ENCODE measurements around the gene HIBADH.
"Not testable (repeated sequence)": the region's sequence is repeated elsewhere in the genome, so short reads cannot be mapped to it uniquely, and the experiment has no call there.

Gene HIBADH

GRCh38 chr7:27600247-27600646, 62.4 kb downstream of the HIBADH start:
- DNase-seq (ENCODE audit: low read depth), result peak; percentile 13

DNA sequence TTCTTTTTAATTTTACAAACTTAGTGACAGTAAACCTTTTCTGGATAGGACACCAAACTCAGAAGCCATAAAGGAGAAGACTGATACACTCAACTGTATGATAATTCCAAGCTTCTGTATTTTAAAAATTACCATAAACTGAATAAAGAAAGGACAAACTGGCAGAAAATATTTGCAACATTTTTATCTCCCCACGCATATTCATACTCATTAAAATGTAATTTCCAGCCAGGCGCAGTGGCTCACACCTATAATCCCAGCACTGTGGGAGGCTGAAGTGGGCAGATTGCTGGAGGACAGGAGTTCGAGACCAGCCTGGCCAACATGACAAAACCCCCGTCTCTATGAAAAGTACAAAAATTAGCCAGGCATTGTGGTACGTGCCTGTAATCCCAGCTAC, 67.7 kb downstream of the HIBADH start:
- no peak for DNase-seq (ENCODE audit: low read depth)

DNA sequence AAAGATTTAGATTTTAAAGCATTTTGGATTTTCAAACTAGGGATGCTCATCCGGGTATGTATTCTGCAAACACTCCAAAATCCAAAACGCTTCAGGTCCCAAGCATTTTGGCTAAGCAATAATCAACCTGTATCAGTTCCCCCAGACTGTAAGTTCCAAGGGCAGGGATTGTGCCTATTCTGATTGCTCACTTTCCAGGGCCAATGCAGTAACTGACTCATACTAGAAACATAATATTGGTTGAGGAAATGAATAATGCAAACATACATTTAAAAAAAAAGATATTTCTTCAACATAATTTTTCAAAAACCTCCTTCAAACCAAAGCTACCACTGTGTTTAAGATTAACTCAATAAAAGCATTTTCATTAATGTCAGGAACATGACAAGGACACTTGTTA, 69.5 kb downstream of the HIBADH start:
- DNase-seq (ENCODE audit: low read depth), result no peak

- no peak for DNase-seq (ENCODE audit: low read depth)
Measured at GRCh38 chr7:27590416-27590815, 72.3 kb downstream of the HIBADH start.

GRCh38 chr7:27587429-27587828, 75.3 kb downstream of the HIBADH start:
- no peak for DNase-seq (ENCODE audit: low read depth)

- DNase-seq (ENCODE audit: low read depth), result no peak
Measured at GRCh38 chr7:27586825-27587224, 75.9 kb downstream of the HIBADH start.

DNA sequence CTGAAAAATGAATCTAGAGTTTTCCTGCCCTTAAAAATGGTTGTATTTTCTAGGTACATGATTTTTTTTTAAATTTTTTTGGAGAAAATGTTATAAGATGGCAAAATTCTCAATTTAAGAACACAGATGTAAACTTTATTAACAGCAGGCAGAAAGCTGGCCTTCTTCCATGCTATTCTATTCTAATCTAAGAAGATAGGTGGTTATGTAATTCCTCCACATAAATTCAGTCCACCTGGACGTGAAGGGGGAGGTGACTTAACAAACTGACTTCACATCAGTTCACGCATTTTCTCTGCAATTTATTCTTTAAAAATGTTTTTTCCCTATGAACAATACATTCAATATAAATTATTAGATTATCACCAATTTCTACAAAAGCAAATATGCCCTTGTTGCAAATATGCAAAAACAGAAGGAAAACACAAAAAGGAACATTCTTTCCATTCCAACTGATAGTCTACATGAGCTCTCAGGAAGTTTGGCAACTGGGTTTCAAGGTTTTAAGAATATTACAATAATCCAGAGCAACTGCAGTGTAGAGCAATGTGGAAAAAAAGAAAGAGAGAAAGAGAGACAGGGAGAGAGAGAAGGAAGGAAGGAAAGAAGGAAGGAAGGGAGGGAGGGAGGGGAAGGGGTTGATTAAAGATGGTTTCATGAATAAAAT, 76.8 kb downstream of the HIBADH start:
- DNase-seq (ENCODE audit: low read depth), result peak; percentile 15

DNA sequence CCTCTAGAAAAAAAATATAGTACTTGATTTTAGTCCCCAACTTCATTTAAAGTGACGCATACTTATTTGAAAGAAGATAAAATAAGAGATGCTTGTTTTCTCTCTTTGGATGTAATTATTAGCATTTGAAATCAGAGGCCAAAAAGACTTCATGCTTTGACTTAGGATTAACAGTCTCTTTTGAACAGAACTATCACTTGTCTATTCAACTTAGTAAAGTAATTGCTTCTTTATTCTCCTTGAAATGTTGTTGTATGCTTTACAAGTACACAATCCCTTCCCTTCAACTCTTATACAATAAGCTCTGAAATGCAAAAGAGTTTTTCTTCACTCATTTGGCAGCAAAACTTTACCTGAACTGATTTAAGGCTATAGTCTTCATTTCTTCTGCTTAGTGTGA, 80.8 kb downstream of the HIBADH start:
- DNase-seq (ENCODE audit: low read depth), result no peak

DNA sequence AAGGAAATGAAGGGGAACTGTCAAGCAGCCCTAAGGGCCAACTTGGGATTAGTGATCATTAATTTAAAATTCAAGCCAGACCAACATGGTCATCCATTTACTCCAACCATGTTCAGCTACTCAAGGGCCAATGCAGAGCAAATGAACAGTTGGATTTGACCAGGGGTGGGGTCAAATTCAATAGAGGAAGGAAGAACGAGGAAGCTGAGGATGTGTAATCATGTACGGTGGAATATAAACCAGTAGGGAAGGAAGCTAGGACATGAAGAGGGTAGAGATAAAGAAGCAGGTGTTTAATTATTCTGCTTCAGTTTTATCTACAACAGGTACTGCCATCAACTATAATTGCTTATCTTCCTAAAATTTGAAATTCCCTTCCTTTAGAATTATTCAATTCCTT, 81.6 kb downstream of the HIBADH start:
- no peak for DNase-seq (ENCODE audit: low read depth)

DNA sequence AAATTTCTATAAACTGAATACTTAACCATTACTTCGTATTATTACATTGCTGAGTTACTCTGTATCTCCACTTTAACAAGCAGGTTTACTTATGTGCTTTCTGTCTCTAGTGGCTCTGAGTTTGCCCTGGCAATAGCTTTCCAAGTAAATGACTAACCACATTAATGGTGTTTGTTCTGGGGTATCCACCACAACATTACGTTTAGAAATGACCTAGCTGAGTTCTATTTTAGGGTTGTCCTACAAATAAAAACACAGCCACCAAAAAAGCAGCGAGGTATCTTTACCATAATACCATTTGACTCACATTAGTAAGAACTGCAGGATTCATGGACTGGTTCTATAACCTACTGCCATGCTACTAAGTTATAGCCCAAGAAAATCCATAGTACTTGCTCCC, 83.1 kb downstream of the HIBADH start:
- DNase-seq (ENCODE audit: low read depth), result peak; percentile 8

DNA sequence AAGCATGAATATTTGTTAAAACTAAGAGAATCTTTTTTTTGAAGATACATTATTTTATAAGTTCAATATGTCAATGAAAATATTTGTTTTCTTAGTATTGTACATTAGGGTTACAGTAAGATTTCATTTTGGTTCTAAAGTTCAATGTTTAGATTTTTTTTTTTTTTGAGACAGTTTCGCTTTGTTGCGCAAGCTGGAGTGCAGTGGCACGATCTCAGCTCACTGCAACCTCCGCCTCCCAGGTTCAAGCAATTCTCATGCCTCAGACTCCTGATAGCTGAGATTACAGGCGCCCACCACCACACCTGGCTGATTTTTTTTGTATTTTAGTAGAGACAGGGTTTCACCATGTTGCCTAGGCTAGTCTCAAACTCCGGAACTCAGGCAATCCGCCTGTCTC, 84.5 kb downstream of the HIBADH start:
- DNase-seq (ENCODE audit: low read depth), result not testable (repeated sequence)

GRCh38 chr7:27576360-27576944, 86.2 kb downstream of the HIBADH start:
- peak; percentile 57 for DNase-seq (ENCODE audit: low read depth)

GRCh38 chr7:27575613-27576012, 87.1 kb downstream of the HIBADH start:
- no peak for DNase-seq (ENCODE audit: low read depth)

DNA sequence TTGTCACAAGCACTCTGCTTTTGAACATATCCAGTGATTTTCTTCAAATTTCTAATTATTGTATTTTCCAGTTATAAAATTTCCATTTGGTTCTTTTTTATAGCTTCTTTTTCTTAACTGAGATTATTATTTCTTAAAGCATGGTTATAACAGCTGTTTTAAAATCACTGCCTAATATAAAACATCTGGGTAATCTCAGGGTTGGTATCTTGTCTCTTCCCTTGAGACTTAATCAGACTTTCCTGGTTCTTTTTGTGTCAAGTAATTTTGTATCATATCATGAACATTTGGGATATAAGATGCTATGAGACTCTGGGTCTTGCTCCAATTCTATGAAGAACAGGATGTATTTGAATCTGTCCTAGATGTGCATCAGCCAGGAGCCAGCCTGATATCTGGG, 93.6 kb downstream of the HIBADH start:
- DNase-seq (ENCODE audit: low read depth), result no peak

DNA sequence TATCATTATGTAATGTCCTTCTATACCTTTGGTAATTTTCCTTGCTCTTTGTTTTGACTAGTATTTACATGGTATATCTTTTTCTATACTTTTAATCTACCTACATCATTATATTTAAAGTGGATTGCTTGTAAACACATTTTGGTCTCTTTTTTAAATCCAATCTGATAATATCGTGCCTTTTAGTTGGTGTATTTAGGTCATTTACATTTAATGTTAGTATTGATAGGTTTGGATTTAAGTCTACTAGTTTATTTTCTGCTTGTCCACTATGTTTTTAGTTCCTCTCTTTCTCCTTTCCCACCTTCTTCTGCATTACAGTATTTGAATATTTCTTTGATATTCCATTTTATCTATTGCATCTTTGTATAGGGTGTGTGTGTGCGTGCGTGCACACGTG, 95.4 kb downstream of the HIBADH start:
- DNase-seq (ENCODE audit: low read depth), result no peak

- no peak for DNase-seq (ENCODE audit: low read depth)
Measured at GRCh38 chr7:27564881-27565482, 97.7 kb downstream of the HIBADH start.

GRCh38 chr7:27560706-27561235, 101.9 kb downstream of the HIBADH start:
- DNase-seq (ENCODE audit: low read depth), result peak; percentile 86

- no peak for DNase-seq (ENCODE audit: low read depth)
Measured at GRCh38 chr7:27555670-27556069, 107.0 kb downstream of the HIBADH start.

DNA sequence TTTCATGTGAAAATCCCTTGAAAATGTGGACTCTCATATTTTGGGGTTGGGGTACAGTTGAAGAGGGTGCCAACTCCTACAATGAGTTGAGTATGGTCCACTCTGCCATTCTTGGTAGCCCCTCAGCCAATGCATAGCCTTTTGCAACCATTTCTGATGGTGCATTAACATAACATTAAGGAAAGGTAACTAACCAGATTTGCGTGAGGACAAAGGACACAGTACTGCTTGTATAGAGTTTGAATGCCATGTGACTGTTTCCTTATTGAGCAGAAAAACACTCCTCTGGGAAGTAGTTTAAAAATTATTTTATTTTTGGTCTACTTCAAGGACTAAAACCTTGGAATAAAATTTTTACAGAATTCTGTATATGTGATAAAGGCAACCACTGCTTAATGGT, 107.9 kb downstream of the HIBADH start:
- DNase-seq (ENCODE audit: low read depth), result no peak

DNA sequence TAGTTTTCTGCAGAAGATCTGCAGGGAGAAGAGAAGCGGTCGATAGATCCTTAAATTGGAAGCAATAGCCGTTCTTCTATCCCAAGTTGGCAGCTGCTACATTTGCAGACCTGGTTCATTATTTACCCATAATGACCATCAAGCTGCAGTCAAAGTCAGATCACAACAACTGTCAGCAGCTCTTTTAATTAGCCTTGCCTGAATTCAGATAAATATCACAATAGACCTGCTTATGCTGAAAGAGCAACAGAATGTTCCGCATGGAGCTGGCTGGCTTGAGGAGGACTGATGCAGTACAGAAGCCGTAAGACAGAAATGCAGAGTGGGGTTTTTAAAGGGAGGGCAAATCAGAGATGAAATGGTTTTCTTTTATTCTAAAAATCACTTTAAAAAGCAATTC, 109.4 kb downstream of the HIBADH start:
- no peak for DNase-seq (ENCODE audit: low read depth)

- no peak for DNase-seq (ENCODE audit: low read depth)
Measured at GRCh38 chr7:27551803-27552400, 110.8 kb downstream of the HIBADH start.

- DNase-seq (ENCODE audit: low read depth), result no peak
Measured at GRCh38 chr7:27549606-27550005, 113.1 kb downstream of the HIBADH start.

GRCh38 chr7:27548304-27548703, 114.4 kb downstream of the HIBADH start:
- no peak for DNase-seq (ENCODE audit: low read depth)

Measured in EH (cell line).